SK-N-SH treated with all-trans-retinoic acid at 6 μM for 48 hours (cell line): ENCODE measurements around the gene TRIM7.

Experiments
- ATAC-seq: fragments of 200-7000 bp; cut with Tn5 transposase; 3 replicates; pipeline ENCODE4 v1.9.1; 2020; ENCODE audit warnings: mild to moderate bottlenecking, moderate library complexity
- ARNTL ChIP-seq: fragments of 450-650 bp; formaldehyde crosslinking; IDR thresholded peaks from 2 replicates; pipeline ENCODE4 v1.5.0; 2020; ENCODE audit warnings: low read depth, mild to moderate bottlenecking, moderate library complexity, borderline replicate concordance
- CSDC2 ChIP-seq: fragments of 250-450 bp; sonication (Bioruptor Pico); IDR thresholded peaks from 2 replicates; pipeline ENCODE4 v1.5.0; 2020; ENCODE audit warnings: mild to moderate bottlenecking, moderate library complexity
- ESRRG ChIP-seq: fragments of 250-450 bp; sonication (Bioruptor Pico); IDR thresholded peaks from 2 replicates; pipeline ENCODE4 v1.6.1; 2021; ENCODE audit warnings: mild to moderate bottlenecking
- GLIS3 ChIP-seq: fragments of 250-450 bp; sonication (Bioruptor Pico); IDR thresholded peaks from 2 replicates; pipeline ENCODE4 v1.5.0; 2020; ENCODE audit warnings: mild to moderate bottlenecking, moderate library complexity
- ISL1 ChIP-seq: fragments of 250-450 bp; sonication (Bioruptor Pico); IDR thresholded peaks from 2 replicates; pipeline ENCODE4 v2.1.2; 2022; ENCODE audit warnings: mild to moderate bottlenecking, moderate library complexity
- PATZ1 ChIP-seq: fragments of 250-450 bp; sonication (Bioruptor Pico); IDR thresholded peaks from 2 replicates; pipeline ENCODE4 v1.8.0; 2020; ENCODE audit warnings: mild to moderate bottlenecking, moderate library complexity, borderline replicate concordance
- PPARA ChIP-seq: fragments of 250-450 bp; sonication (Bioruptor Pico); IDR thresholded peaks from 2 replicates; pipeline ENCODE4 v1.5.0; 2020; ENCODE audit warnings: mild to moderate bottlenecking, borderline replicate concordance
- RARB ChIP-seq: fragments of 250-450 bp; sonication (Bioruptor Pico); IDR thresholded peaks from 2 replicates; pipeline ENCODE4 v1.8.0; 2021; ENCODE audit warnings: mild to moderate bottlenecking, moderate library complexity
- SNAI2 ChIP-seq: fragments of 250-450 bp; sonication (Bioruptor Pico); IDR thresholded peaks from 2 replicates; pipeline ENCODE4 v1.5.0; 2020; ENCODE audit warnings: mild to moderate bottlenecking, moderate library complexity
- TOX ChIP-seq: fragments of 250-450 bp; sonication (Bioruptor Pico); IDR thresholded peaks from 2 replicates; pipeline ENCODE4 v1.8.0; 2021; ENCODE audit warnings: mild to moderate bottlenecking, moderate library complexity, borderline replicate concordance
- TSHZ2 ChIP-seq: fragments of 250-450 bp; sonication (Bioruptor Pico); IDR thresholded peaks from 2 replicates; pipeline ENCODE4 v1.5.0; 2020; ENCODE audit warnings: mild to moderate bottlenecking, moderate library complexity
- ZFP3 ChIP-seq: fragments of 250-450 bp; sonication (Bioruptor Pico); IDR thresholded peaks from 2 replicates; pipeline ENCODE4 v1.5.0; 2020; ENCODE audit warnings: mild to moderate bottlenecking, moderate library complexity
- ZNF8 ChIP-seq: fragments of 450-650 bp; formaldehyde crosslinking; IDR thresholded peaks from 2 replicates; pipeline ENCODE4 v1.5.0; 2020; ENCODE audit warnings: mild to moderate bottlenecking, moderate library complexity
- TF ChIP-seq, protein P1 (sequence below): fragments of 250-450 bp; sonication (Bioruptor Pico); IDR thresholded peaks from 2 replicates; pipeline ENCODE4 v1.5.1; 2020; ENCODE audit warnings: low read depth, mild to moderate bottlenecking, moderate library complexity

Gene TRIM7

GRCh38 chr5:181237729-181238385 lies 32.9 kb upstream of the TRIM7 start:
- no peak for ATAC-seq
- TF ChIP-seq ZFP3 (CRISPR knock-in tag) (no peak), TOX (CRISPR knock-in tag) (no peak), PPARA (no peak), SNAI2 (no peak), ISL1 (CRISPR knock-in tag) (no peak), TSHZ2 (no peak), ARNTL (CRISPR knock-in tag) (no peak)
- TF ChIP-seq, protein P1, sequence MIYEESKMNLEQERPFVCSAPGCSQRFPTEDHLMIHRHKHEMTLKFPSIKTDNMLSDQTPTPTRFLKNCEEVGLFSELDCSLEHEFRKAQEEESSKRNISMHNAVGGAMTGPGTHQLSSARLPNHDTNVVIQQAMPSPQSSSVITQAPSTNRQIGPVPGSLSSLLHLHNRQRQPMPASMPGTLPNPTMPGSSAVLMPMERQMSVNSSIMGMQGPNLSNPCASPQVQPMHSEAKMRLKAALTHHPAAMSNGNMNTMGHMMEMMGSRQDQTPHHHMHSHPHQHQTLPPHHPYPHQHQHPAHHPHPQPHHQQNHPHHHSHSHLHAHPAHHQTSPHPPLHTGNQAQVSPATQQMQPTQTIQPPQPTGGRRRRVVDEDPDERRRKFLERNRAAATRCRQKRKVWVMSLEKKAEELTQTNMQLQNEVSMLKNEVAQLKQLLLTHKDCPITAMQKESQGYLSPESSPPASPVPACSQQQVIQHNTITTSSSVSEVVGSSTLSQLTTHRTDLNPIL = no peak
- TF ChIP-seq, all 23 proteins: peak for 0

DNA sequence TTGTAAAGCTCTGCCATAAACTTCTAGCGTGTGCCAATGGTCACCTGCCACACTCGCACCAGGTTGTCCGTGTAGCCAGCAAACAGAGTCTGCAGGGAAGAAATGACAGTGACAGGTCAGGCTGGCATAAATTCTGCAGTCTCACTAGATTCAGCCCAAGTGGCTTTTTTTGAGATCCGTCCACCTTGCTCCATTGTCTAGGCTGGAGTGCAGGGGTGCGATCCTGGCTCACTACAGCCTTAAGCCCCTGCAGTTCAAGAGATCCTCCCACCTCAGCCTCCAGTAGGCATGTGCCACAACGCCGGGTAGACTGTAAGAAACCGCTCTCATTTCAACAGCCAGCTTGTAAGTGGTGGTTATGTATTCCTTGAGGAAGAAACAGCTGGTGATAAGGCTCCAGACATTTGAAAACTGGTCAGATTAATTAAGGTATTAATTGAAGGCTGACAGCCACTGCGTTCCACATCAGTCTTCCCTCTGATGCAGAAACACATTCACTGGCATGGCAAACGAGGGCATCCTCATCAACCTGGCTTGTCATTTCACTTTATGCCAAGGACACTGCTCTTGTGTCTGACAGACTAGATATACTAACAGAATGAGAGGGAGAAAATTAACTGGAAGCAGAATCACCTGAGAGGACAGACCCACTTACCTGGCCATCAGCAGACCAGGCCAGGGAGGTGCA lies 32.1 kb upstream of the TRIM7 start:
- ATAC-seq = no peak
- no peak for TF ChIP-seq ESRRG (CRISPR knock-in tag)
- no peak for TF ChIP-seq TSHZ2

GRCh38 chr5:181236471-181236870 lies 31.5 kb upstream of the TRIM7 start:
- ATAC-seq = no peak
- TF ChIP-seq, protein P1 = peak; percentile 8; the same call in 1 of the 2 replicates
- TF ChIP-seq CSDC2 (CRISPR knock-in tag) = no peak

DNA sequence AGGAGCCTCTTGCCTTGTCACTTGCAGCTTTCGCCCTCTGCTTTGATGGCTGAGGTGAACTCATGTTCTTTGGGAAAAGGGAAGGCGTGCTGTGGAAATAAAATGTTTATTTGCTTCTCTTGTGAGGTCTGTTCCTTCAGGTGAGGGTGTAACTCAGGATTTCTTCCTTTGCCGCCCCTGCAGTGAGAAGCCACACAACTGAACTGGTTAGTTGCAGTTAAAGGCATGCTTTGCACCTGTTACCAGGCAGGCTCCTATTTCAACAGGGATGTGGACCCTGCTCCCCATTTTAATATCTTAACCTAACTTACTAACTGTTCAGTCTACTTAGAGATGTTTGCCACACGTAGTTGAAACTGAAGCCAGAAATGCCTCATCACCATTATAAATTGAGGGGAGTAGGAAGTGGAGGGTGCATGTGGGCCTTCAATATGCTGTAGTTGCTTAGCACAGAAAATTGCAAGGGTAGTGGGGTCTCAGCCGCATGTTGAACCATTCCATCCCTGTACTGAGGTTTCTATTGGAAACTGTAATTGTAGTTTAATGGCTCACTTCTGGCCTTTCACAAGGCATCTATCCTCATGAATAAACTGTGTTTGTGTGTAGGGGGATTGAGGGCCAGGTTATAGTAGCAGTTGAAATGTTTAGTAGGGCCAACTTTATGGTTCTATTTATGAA lies 30.8 kb upstream of the TRIM7 start:
- ATAC-seq = no peak
- peak; percentile 47 for TF ChIP-seq TOX (CRISPR knock-in tag)
- TF ChIP-seq SNAI2 = no peak
- 0 out of 2 replicates have a peak, but pooled peaks have one; percentile 10 for TF ChIP-seq RARB
- no peak for TF ChIP-seq ZNF8 (CRISPR knock-in tag)
- peak; percentile 29; the same call in 1 of the 2 replicates for TF ChIP-seq ESRRG (CRISPR knock-in tag)
- peak; percentile 43 for TF ChIP-seq PATZ1
- TF ChIP-seq GLIS3 (CRISPR knock-in tag) = peak; percentile 11; the same call in 1 of the 2 replicates
- TF ChIP-seq, protein P1 = peak; percentile 21; the same call in 1 of the 2 replicates
